IMR-90 (cell line): Measurements from ENCODE around the gene PCDHB11.

ENCODE experiments used
- CEBPB ChIP-seq: IDR thresholded peaks from 2 replicates; pipeline ENCODE4 v1.6.1; 2012; ENCODE audit warnings: low read depth, low read length, improper control_type of control experiment
- CHD1 ChIP-seq: IDR thresholded peaks from 2 replicates; pipeline ENCODE4 v1.6.1; 2012; ENCODE audit warnings: low read depth, low read length, improper control_type of control experiment
- CTCF ChIP-seq: conservative IDR thresholded peaks from 2 replicates; pipeline ENCODE4 v1.5.1; 2012; ENCODE audit warnings: mild to moderate bottlenecking, low read depth, low read length, improper control_type of control experiment
- FOS ChIP-seq: fragments of 150-350 bp; IDR thresholded peaks from 2 replicates; pipeline ENCODE4 v1.6.1; 2016; ENCODE audit warnings: low read depth, low read length
- MAZ ChIP-seq: IDR thresholded peaks from 2 replicates; pipeline ENCODE4 v1.6.1; 2012; ENCODE audit warnings: low read depth, mild to moderate bottlenecking, low read length, improper control_type of control experiment, moderate library complexity, borderline replicate concordance
- MXI1 ChIP-seq: IDR thresholded peaks from 2 replicates; pipeline ENCODE4 v1.6.1; 2012; ENCODE audit warnings: low read depth, mild to moderate bottlenecking, low read length, moderate library complexity, borderline replicate concordance
- POLR2A ChIP-seq: IDR thresholded peaks from 2 replicates; pipeline ENCODE4 v1.6.1; 2012; ENCODE audit warnings: mild to moderate bottlenecking, low read depth, low read length
- RAD21 ChIP-seq: IDR thresholded peaks from 2 replicates; pipeline ENCODE4 v1.6.1; 2012; ENCODE audit warnings: low read length, improper control_type of control experiment
- RCOR1 ChIP-seq: IDR thresholded peaks from 2 replicates; pipeline ENCODE4 v1.6.1; 2012; ENCODE audit warnings: mild to moderate bottlenecking, low read length, improper control_type of control experiment; ENCODE audit not compliant: insufficient replicate concordance
- RFX5 ChIP-seq: IDR thresholded peaks from 2 replicates; pipeline ENCODE4 v1.8.0; 2012; ENCODE audit warnings: low read depth, mild to moderate bottlenecking, low read length, moderate library complexity
- SMC3 ChIP-seq: fragments of 150-350 bp; IDR thresholded peaks from 2 replicates; pipeline ENCODE4 v1.6.1; 2016; ENCODE audit warnings: low read depth, mild to moderate bottlenecking, antibody characterized with exemption, low read length, moderate library complexity

- TF ChIP-seq CTCF, result peak; percentile 36; the same call in 1 of the 2 replicates
- TF ChIP-seq POLR2A, result no peak
- peak; percentile 25; the same call in 1 of the 2 replicates for TF ChIP-seq RAD21
- TF ChIP-seq SMC3, result no peak
- TF ChIP-seq CEBPB, result no peak
- TF ChIP-seq MXI1, result no peak
- no peak for TF ChIP-seq MAZ
- no peak for TF ChIP-seq RFX5
- TF ChIP-seq FOS, result no peak
- TF ChIP-seq CHD1, result no peak
- TF ChIP-seq RCOR1, result no peak
Observed at GRCh38 chr5:141234109-141234667, 34.8 kb downstream of the PCDHB11 start.
